ENCODE measurements around the gene SLC24A1.

DNA sequence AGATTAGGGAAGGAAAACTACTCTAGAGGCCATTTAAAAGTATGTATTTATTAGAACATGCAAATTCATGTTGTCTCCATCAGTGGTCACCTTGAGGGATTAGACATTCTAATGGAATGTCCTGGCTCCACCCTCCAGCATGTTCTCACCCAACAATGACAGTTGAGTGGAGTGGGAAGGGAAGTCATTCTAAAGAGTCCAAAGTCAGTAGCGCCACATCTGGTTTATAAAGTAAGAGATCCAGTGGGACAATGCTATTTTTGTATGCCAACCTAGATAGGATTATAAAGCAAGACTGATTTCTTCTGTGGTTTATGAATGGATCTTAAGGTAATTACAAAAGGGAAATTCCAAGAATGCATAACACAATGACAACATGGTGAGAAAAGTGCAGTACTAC lies 33.3 kb downstream of the SLC24A1 start:
- TF ChIP-seq, protein P1, sequence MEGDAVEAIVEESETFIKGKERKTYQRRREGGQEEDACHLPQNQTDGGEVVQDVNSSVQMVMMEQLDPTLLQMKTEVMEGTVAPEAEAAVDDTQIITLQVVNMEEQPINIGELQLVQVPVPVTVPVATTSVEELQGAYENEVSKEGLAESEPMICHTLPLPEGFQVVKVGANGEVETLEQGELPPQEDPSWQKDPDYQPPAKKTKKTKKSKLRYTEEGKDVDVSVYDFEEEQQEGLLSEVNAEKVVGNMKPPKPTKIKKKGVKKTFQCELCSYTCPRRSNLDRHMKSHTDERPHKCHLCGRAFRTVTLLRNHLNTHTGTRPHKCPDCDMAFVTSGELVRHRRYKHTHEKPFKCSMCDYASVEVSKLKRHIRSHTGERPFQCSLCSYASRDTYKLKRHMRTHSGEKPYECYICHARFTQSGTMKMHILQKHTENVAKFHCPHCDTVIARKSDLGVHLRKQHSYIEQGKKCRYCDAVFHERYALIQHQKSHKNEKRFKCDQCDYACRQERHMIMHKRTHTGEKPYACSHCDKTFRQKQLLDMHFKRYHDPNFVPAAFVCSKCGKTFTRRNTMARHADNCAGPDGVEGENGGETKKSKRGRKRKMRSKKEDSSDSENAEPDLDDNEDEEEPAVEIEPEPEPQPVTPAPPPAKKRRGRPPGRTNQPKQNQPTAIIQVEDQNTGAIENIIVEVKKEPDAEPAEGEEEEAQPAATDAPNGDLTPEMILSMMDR (IDR thresholded peaks at IDR 0.05): no peak
- TF ChIP-seq POLR2A (IDR thresholded peaks at IDR 0.05; ENCODE audit: low read depth) (no peak), POLR2AphosphoS5 (IDR thresholded peaks at IDR 0.05) (no peak)
